DND-41 (cell line): Measurements from ENCODE around the gene PTPRG.

Experiments used
- EZH2 ChIP-seq: IDR thresholded peaks from 3 replicates; pipeline ENCODE4 v1.6.1; 2012; ENCODE audit warnings: borderline replicate concordance, low read depth, mild to moderate bottlenecking, moderate library complexity, low read length, inconsistent platforms; ENCODE audit not compliant: severe bottlenecking
- TF ChIP-seq, protein P1 (sequence below): IDR thresholded peaks from 2 replicates; pipeline ENCODE4 v1.5.1; 2012; ENCODE audit warnings: borderline replicate concordance, low read length, moderate library complexity, mild to moderate bottlenecking; ENCODE audit not compliant: poor library complexity, severe bottlenecking; ENCODE audit errors: extremely low read depth

DNA sequence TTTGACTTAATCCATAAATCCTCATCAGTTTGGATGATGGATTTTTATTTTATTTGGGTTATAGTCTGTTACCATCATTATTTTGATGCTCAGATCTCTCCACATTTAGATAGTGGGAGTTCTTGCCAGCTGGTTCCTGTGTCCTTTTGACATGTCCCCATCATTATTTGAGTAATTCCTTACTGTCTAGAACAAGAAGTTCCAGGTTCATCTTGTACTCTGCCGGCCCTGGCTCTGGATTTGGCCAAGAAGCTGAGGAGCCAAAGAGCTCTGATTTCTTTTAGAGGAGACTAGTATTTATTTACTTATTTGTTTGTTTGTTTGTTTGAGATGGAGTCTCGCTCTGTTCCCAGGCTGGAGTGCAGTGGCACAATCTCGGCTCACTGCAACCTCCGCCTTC is 54.3 kb downstream of the PTPRG start:
- TF ChIP-seq, protein P1, sequence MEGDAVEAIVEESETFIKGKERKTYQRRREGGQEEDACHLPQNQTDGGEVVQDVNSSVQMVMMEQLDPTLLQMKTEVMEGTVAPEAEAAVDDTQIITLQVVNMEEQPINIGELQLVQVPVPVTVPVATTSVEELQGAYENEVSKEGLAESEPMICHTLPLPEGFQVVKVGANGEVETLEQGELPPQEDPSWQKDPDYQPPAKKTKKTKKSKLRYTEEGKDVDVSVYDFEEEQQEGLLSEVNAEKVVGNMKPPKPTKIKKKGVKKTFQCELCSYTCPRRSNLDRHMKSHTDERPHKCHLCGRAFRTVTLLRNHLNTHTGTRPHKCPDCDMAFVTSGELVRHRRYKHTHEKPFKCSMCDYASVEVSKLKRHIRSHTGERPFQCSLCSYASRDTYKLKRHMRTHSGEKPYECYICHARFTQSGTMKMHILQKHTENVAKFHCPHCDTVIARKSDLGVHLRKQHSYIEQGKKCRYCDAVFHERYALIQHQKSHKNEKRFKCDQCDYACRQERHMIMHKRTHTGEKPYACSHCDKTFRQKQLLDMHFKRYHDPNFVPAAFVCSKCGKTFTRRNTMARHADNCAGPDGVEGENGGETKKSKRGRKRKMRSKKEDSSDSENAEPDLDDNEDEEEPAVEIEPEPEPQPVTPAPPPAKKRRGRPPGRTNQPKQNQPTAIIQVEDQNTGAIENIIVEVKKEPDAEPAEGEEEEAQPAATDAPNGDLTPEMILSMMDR, result no peak
- TF ChIP-seq EZH2, result no peak
